HepG2 (cell line): ENCODE measurements around the gene RREB1. TPM values are rescaled to one million over a fixed set of nuclear protein-coding genes. Genes with fewer than 3 reads are reported as not detected.

Source experiments
- BATF2 ChIP-seq: sonication (generic); formaldehyde crosslinking; IDR thresholded peaks from 2 replicates; pipeline ENCODE4 v1.8.0; 2022; ENCODE audit warnings: mild to moderate bottlenecking, missing genetic modification reagents, moderate library complexity
- CEBPZ ChIP-seq: IDR thresholded peaks from 2 replicates; pipeline ENCODE4 v1.6.1; 2012; ENCODE audit warnings: low read length, improper control_type of control experiment
- CENPBD1 ChIP-seq: sonication (generic); formaldehyde crosslinking; IDR thresholded peaks from 2 replicates; pipeline ENCODE4 v1.8.0; 2022; ENCODE audit warnings: missing genetic modification reagents, low read depth, mild to moderate bottlenecking, borderline replicate concordance
- CHCHD3 ChIP-seq: sonication (generic); formaldehyde crosslinking; IDR thresholded peaks from 2 replicates; pipeline ENCODE4 v1.8.0; 2022; ENCODE audit warnings: mild to moderate bottlenecking, missing genetic modification reagents, moderate library complexity
- CTCF ChIP-seq: sonication (generic); formaldehyde crosslinking; IDR thresholded peaks from 2 replicates; pipeline ENCODE4 v1.5.0; 2020; ENCODE audit warnings: mild to moderate bottlenecking, missing genetic modification reagents, moderate library complexity
- DMAP1 ChIP-seq: IDR thresholded peaks from 2 replicates; pipeline ENCODE4 v1.6.1; 2016
- EEA1 ChIP-seq: sonication (generic); formaldehyde crosslinking; IDR thresholded peaks from 2 replicates; pipeline ENCODE4 v1.5.1; 2020; ENCODE audit warnings: mild to moderate bottlenecking, missing genetic modification reagents, borderline replicate concordance
- HDAC1 ChIP-seq: sonication (generic); formaldehyde crosslinking; IDR thresholded peaks from 2 replicates; pipeline ENCODE4 v1.5.1; 2020; ENCODE audit warnings: mild to moderate bottlenecking, missing genetic modification reagents
- RAD21 ChIP-seq: fragments of 450-650 bp; formaldehyde crosslinking; IDR thresholded peaks from 2 replicates; pipeline ENCODE4 v1.5.0; 2020; ENCODE audit warnings: mild to moderate bottlenecking
- SRSF9 ChIP-seq: fragments of 200-400 bp; formaldehyde crosslinking; IDR thresholded peaks from 2 replicates; pipeline ENCODE4 v1.6.1; 2018; ENCODE audit warnings: borderline replicate concordance, mild to moderate bottlenecking, low read depth, low read length; ENCODE audit not compliant: insufficient read depth, poor library complexity, severe bottlenecking
- TCF7 ChIP-seq: sonication (generic); IDR thresholded peaks from 2 replicates; pipeline ENCODE4 v1.6.1; 2016; ENCODE audit warnings: antibody characterized with exemption, low read depth
- ZBTB20 ChIP-seq: sonication (generic); formaldehyde crosslinking; IDR thresholded peaks from 2 replicates; pipeline ENCODE4 v1.8.1; 2023; ENCODE audit warnings: missing genetic modification reagents, low read depth, mild to moderate bottlenecking, borderline replicate concordance
- ZFP36L2 ChIP-seq: sonication (generic); formaldehyde crosslinking; IDR thresholded peaks from 2 replicates; pipeline ENCODE4 v1.4.0; 2020; ENCODE audit warnings: missing genetic modification reagents
- ZFYVE20 ChIP-seq: sonication (generic); formaldehyde crosslinking; IDR thresholded peaks from 2 replicates; pipeline ENCODE4 v1.8.0; 2023; ENCODE audit warnings: low read depth, mild to moderate bottlenecking, moderate library complexity, missing genetic modification reagents, borderline replicate concordance
- ZKSCAN5 ChIP-seq: sonication (generic); formaldehyde crosslinking; IDR thresholded peaks from 2 replicates; pipeline ENCODE4 v1.5.1; 2020; ENCODE audit warnings: mild to moderate bottlenecking, missing genetic modification reagents
- ZNF10 ChIP-seq: sonication (generic); formaldehyde crosslinking; IDR thresholded peaks from 2 replicates; pipeline ENCODE4 v1.4.0; 2020; ENCODE audit warnings: mild to moderate bottlenecking, low read depth, missing genetic modification reagents, borderline replicate concordance
- ZNF20 ChIP-seq: sonication (generic); formaldehyde crosslinking; IDR thresholded peaks from 2 replicates; pipeline ENCODE4 v1.4.0; 2020; ENCODE audit warnings: mild to moderate bottlenecking, moderate library complexity, missing genetic modification reagents
- ZNF260 ChIP-seq: sonication (generic); formaldehyde crosslinking; IDR thresholded peaks from 2 replicates; pipeline ENCODE4 v1.4.0; 2020; ENCODE audit warnings: missing genetic modification reagents, low read depth, mild to moderate bottlenecking, borderline replicate concordance
- ZNF329 ChIP-seq: sonication (generic); formaldehyde crosslinking; IDR thresholded peaks from 2 replicates; pipeline ENCODE4 v1.9.0; 2021; ENCODE audit warnings: low read depth, mild to moderate bottlenecking, missing genetic modification reagents
- ZNF740 ChIP-seq: sonication (generic); formaldehyde crosslinking; IDR thresholded peaks from 2 replicates; pipeline ENCODE4 v1.4.0; 2020; ENCODE audit warnings: missing genetic modification reagents
- ZSCAN25 ChIP-seq: sonication (generic); formaldehyde crosslinking; IDR thresholded peaks from 2 replicates; pipeline ENCODE4 v1.8.0; 2022; ENCODE audit warnings: mild to moderate bottlenecking, missing genetic modification reagents
- polyA plus RNA-seq, 8 experiments: library from polyadenylated mRNA; depleted of rRNA in 3 of 8; stranded (reverse) in 7 of 8; unstranded in 1 of 8; fragments of >200 nt; fragmentation: Illumina TruSeq in 4 of 8; extraction: Trizol in 4 of 8; gene quantifications; 2 replicates each; pipeline versions ENCODE4 v1.2.1 to v1.2.3, GENCODE V29; 2011 to 2016; ENCODE audit warnings: low read depth in 4 of 8, missing spikeins in 1 of 8, mixed read lengths in 1 of 8; ENCODE audit not compliant: insufficient read depth in 1 of 8
- total RNA-seq, 5 experiments: library from RNA; depleted of rRNA; stranded (reverse); fragments of >200 nt; fragmentation: Illumina TruSeq; extraction: Trizol; gene quantifications; 2 replicates each; pipeline ENCODE4 v1.2.3, GENCODE V29; 2016; ENCODE audit warnings: low read depth in 1 of 5

The RREB1 gene
- total and polyA plus RNA-seq, 2 of the 13 experiments (the other 11 are each of a cell fraction or from before 2014, with no cell fraction given) = 6.1 to 23.2 TPM

- TF ChIP-seq CEBPZ = no peak
- TF ChIP-seq CTCF (CRISPR knock-in tag) = peak; percentile 85
- TF ChIP-seq ZFYVE20 (CRISPR knock-in tag) = no peak
- no peak for TF ChIP-seq DMAP1
- TF ChIP-seq SRSF9 = no peak
- TF ChIP-seq ZBTB20 (CRISPR knock-in tag) = no peak
- TF ChIP-seq ZNF329 (CRISPR knock-in tag) = no peak
- TF ChIP-seq RAD21 = peak; percentile 91
- TF ChIP-seq BATF2 (CRISPR knock-in tag) = no peak
- TF ChIP-seq CHCHD3 (CRISPR knock-in tag) = no peak
- no peak for TF ChIP-seq ZKSCAN5 (CRISPR knock-in tag)
- TF ChIP-seq ZNF260 (CRISPR knock-in tag) = no peak
- peak; percentile 34; the same call in 1 of the 2 replicates for TF ChIP-seq ZNF740 (CRISPR knock-in tag)
- TF ChIP-seq CENPBD1 = no peak
- no peak for TF ChIP-seq TCF7
- TF ChIP-seq ZSCAN25 (CRISPR knock-in tag) = no peak
- no peak for TF ChIP-seq EEA1 (CRISPR knock-in tag)
- 0 out of 2 replicates have a peak, but pooled peaks have one; percentile 25 for TF ChIP-seq HDAC1 (CRISPR knock-in tag)
- no peak for TF ChIP-seq ZFP36L2 (CRISPR knock-in tag)
- no peak for TF ChIP-seq ZNF10 (CRISPR knock-in tag)
- no peak for TF ChIP-seq ZNF20 (CRISPR knock-in tag)
Observed at GRCh38 chr6:7243179-7243981, 135.6 kb downstream of the RREB1 start (continued).
